Measurements from ENCODE around the gene MEIS1.

DNA sequence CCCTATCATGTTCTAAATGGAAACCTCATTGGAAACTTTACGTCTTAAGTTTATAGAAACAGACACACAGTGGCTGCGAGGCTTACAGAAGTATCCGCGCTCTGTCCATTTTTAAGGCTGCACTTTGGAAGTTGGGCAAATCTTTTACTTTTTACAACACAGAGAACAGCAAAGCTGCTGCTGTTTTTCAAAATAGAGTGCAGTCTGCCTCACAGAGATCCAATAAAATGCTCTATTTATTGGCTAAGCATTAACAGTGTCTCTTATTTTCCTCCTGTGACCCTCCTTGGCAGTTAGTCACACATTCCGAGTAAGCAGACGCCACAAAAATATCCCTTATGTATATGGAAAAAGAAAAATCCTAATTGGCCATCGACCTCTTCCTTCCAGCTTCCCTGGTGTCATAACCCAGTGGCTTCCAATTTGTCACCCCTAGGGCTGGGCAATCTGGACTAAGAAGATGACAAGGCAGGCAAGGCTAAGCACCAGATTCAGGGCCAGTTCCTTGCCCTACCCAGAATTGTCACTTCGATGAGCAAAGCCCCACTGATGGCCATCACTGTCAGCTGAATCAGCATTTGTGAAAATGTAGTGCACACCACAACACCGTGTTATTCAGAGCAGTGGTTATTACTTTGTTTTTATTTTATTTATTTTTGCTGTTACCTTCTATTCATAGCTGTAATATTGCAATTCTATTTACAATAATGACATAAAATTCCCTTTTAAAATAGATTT lies 47.7 kb upstream of the MEIS1 start:
- TF ChIP-seq, protein P1, sequence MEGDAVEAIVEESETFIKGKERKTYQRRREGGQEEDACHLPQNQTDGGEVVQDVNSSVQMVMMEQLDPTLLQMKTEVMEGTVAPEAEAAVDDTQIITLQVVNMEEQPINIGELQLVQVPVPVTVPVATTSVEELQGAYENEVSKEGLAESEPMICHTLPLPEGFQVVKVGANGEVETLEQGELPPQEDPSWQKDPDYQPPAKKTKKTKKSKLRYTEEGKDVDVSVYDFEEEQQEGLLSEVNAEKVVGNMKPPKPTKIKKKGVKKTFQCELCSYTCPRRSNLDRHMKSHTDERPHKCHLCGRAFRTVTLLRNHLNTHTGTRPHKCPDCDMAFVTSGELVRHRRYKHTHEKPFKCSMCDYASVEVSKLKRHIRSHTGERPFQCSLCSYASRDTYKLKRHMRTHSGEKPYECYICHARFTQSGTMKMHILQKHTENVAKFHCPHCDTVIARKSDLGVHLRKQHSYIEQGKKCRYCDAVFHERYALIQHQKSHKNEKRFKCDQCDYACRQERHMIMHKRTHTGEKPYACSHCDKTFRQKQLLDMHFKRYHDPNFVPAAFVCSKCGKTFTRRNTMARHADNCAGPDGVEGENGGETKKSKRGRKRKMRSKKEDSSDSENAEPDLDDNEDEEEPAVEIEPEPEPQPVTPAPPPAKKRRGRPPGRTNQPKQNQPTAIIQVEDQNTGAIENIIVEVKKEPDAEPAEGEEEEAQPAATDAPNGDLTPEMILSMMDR (tag by site-specific recombination; IDR thresholded peaks at IDR 0.05), result no peak
- TF ChIP-seq, protein P2, sequence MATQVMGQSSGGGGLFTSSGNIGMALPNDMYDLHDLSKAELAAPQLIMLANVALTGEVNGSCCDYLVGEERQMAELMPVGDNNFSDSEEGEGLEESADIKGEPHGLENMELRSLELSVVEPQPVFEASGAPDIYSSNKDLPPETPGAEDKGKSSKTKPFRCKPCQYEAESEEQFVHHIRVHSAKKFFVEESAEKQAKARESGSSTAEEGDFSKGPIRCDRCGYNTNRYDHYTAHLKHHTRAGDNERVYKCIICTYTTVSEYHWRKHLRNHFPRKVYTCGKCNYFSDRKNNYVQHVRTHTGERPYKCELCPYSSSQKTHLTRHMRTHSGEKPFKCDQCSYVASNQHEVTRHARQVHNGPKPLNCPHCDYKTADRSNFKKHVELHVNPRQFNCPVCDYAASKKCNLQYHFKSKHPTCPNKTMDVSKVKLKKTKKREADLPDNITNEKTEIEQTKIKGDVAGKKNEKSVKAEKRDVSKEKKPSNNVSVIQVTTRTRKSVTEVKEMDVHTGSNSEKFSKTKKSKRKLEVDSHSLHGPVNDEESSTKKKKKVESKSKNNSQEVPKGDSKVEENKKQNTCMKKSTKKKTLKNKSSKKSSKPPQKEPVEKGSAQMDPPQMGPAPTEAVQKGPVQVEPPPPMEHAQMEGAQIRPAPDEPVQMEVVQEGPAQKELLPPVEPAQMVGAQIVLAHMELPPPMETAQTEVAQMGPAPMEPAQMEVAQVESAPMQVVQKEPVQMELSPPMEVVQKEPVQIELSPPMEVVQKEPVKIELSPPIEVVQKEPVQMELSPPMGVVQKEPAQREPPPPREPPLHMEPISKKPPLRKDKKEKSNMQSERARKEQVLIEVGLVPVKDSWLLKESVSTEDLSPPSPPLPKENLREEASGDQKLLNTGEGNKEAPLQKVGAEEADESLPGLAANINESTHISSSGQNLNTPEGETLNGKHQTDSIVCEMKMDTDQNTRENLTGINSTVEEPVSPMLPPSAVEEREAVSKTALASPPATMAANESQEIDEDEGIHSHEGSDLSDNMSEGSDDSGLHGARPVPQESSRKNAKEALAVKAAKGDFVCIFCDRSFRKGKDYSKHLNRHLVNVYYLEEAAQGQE (tag by site-specific recombination; IDR thresholded peaks at IDR 0.05), result no peak
- TF ChIP-seq ZNF792 (tag by site-specific recombination; IDR thresholded peaks at IDR 0.05) (no peak), OVOL3 (tag by site-specific recombination; IDR thresholded peaks at IDR 0.05) (no peak), ZNF404 (tag by site-specific recombination; IDR thresholded peaks at IDR 0.05) (no peak), ZNF558 (tag by site-specific recombination; IDR thresholded peaks at IDR 0.05) (no peak), ZNF274 (IDR thresholded peaks at IDR 0.05; ENCODE audit: low read length) (no peak), ZNF274 (tag by site-specific recombination; IDR thresholded peaks at IDR 0.05; ENCODE audit: borderline replicate concordance) (no peak), ZNF223 (tag by site-specific recombination; IDR thresholded peaks at IDR 0.05) (no peak), ZNF423 (tag by site-specific recombination; IDR thresholded peaks at IDR 0.05) (no peak), ZNF670 (tag by site-specific recombination; IDR thresholded peaks at IDR 0.05; ENCODE audit: low read depth) (no peak)
- TF ChIP-seq, protein P3, sequence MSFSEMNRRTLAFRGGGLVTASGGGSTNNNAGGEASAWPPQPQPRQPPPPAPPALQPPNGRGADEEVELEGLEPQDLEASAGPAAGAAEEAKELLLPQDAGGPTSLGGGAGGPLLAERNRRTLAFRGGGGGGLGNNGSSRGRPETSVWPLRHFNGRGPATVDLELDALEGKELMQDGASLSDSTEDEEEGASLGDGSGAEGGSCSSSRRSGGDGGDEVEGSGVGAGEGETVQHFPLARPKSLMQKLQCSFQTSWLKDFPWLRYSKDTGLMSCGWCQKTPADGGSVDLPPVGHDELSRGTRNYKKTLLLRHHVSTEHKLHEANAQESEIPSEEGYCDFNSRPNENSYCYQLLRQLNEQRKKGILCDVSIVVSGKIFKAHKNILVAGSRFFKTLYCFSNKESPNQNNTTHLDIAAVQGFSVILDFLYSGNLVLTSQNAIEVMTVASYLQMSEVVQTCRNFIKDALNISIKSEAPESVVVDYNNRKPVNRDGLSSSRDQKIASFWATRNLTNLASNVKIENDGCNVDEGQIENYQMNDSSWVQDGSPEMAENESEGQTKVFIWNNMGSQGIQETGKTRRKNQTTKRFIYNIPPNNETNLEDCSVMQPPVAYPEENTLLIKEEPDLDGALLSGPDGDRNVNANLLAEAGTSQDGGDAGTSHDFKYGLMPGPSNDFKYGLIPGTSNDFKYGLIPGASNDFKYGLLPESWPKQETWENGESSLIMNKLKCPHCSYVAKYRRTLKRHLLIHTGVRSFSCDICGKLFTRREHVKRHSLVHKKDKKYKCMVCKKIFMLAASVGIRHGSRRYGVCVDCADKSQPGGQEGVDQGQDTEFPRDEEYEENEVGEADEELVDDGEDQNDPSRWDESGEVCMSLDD (tag by site-specific recombination; IDR thresholded peaks at IDR 0.05), result no peak
- TF ChIP-seq, protein P4, sequence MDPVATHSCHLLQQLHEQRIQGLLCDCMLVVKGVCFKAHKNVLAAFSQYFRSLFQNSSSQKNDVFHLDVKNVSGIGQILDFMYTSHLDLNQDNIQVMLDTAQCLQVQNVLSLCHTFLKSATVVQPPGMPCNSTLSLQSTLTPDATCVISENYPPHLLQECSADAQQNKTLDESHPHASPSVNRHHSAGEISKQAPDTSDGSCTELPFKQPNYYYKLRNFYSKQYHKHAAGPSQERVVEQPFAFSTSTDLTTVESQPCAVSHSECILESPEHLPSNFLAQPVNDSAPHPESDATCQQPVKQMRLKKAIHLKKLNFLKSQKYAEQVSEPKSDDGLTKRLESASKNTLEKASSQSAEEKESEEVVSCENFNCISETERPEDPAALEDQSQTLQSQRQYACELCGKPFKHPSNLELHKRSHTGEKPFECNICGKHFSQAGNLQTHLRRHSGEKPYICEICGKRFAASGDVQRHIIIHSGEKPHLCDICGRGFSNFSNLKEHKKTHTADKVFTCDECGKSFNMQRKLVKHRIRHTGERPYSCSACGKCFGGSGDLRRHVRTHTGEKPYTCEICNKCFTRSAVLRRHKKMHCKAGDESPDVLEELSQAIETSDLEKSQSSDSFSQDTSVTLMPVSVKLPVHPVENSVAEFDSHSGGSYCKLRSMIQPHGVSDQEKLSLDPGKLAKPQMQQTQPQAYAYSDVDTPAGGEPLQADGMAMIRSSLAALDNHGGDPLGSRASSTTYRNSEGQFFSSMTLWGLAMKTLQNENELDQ (tag by site-specific recombination; IDR thresholded peaks at IDR 0.05; ENCODE audit: low read depth), result no peak
- TF ChIP-seq, protein P5, sequence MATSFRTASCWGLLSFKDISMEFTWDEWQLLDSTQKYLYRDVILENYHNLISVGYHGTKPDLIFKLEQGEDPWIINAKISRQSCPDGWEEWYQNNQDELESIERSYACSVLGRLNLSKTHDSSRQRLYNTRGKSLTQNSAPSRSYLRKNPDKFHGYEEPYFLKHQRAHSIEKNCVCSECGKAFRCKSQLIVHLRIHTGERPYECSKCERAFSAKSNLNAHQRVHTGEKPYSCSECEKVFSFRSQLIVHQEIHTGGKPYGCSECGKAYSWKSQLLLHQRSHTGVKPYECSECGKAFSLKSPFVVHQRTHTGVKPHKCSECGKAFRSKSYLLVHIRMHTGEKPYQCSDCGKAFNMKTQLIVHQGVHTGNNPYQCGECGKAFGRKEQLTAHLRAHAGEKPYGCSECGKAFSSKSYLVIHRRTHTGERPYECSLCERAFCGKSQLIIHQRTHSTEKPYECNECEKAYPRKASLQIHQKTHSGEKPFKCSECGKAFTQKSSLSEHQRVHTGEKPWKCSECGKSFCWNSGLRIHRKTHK (tag by site-specific recombination; IDR thresholded peaks at IDR 0.05), result no peak
- TF ChIP-seq, protein P6, sequence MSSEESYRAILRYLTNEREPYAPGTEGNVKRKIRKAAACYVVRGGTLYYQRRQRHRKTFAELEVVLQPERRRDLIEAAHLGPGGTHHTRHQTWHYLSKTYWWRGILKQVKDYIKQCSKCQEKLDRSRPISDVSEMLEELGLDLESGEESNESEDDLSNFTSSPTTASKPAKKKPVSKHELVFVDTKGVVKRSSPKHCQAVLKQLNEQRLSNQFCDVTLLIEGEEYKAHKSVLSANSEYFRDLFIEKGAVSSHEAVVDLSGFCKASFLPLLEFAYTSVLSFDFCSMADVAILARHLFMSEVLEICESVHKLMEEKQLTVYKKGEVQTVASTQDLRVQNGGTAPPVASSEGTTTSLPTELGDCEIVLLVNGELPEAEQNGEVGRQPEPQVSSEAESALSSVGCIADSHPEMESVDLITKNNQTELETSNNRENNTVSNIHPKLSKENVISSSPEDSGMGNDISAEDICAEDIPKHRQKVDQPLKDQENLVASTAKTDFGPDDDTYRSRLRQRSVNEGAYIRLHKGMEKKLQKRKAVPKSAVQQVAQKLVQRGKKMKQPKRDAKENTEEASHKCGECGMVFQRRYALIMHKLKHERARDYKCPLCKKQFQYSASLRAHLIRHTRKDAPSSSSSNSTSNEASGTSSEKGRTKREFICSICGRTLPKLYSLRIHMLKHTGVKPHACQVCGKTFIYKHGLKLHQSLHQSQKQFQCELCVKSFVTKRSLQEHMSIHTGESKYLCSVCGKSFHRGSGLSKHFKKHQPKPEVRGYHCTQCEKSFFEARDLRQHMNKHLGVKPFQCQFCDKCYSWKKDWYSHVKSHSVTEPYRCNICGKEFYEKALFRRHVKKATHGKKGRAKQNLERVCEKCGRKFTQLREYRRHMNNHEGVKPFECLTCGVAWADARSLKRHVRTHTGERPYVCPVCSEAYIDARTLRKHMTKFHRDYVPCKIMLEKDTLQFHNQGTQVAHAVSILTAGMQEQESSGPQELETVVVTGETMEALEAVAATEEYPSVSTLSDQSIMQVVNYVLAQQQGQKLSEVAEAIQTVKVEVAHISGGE (tag by site-specific recombination; conservative IDR thresholded peaks at IDR 0.05; ENCODE audit: low read depth), result no peak

Data from HEK293 (cell line).